IMR-90 (cell line): Measurements from ENCODE around the gene VDAC1. TPM values are rescaled to one million over a fixed set of nuclear protein-coding genes. Genes with fewer than 3 reads are reported as not detected.
A peak's percentile ranks its signal among the peaks of the same experiment; 100 is the strongest.

Experiments used
- ATAC-seq: fragments of 200-7000 bp; cut with Tn5 transposase; 2 replicates; pipeline ENCODE4 v1.9.1; 2020; ENCODE audit warnings: low read depth, mild to moderate bottlenecking, moderate library complexity
- BruUV-seq: library from RNA; stranded (reverse); fragments of 400-500 nt; replicated peaks from 2 replicates; lab custom pipeline; 2021; lab: Mats Ljungman, UMichigan
- CTCF ChIA-PET: fragments of 300-600 bp; formaldehyde crosslinking; extraction: SDS; loops from one replicate; lab custom pipeline; 2021; ENCODE audit warnings: antibody characterized with exemption; lab: Yijun Ruan, JAX
- POLR2A ChIA-PET: fragments of 300-600 bp; sonication (Branson Sonifier 250); formaldehyde crosslinking; loops from one replicate; lab custom pipeline; 2022; ENCODE audit warnings: antibody characterized with exemption; ENCODE audit not compliant: unreplicated experiment; lab: Charles Lee
- DNase-seq: peaks from one replicate; pipeline ENCODE4 v3.0.0; 2013
- H2AFZ ChIP-seq: replicated peaks from 2 replicates; pipeline ENCODE3; 2013; ENCODE audit warnings: low read length, mild to moderate bottlenecking; ENCODE audit not compliant: poor library complexity
- H2AK5ac ChIP-seq: 2 replicates; pipeline ENCODE4 v1.6.1; 2013; ENCODE audit warnings: low read depth, low read length, inconsistent platforms
- H2AK9ac ChIP-seq: replicated peaks from 2 replicates; pipeline ENCODE3; 2013; ENCODE audit warnings: mild to moderate bottlenecking, low read depth, low read length, moderate library complexity; ENCODE audit not compliant: poor library complexity
- H2BK120ac ChIP-seq: 2 replicates; pipeline ENCODE4 v1.6.1; 2013; ENCODE audit warnings: low read depth, low read length, inconsistent platforms
- H2BK15ac ChIP-seq: 3 replicates; pipeline ENCODE4 v1.6.1; 2013; ENCODE audit warnings: low read depth, low read length, inconsistent platforms
- H2BK20ac ChIP-seq: 2 replicates; pipeline ENCODE4 v1.6.1; 2013; ENCODE audit warnings: low read depth, mild to moderate bottlenecking, inconsistent platforms, low read length, moderate library complexity
- H2BK5ac ChIP-seq: 2 replicates; pipeline ENCODE4 v1.6.1; 2013; ENCODE audit warnings: mild to moderate bottlenecking, low read depth, low read length, inconsistent platforms; ENCODE audit not compliant: poor library complexity, severe bottlenecking
- H3K14ac ChIP-seq: replicated peaks from 2 replicates; pipeline ENCODE4 v1.6.1; 2013; ENCODE audit warnings: low read depth, low read length, inconsistent platforms
- H3K18ac ChIP-seq: 2 replicates; pipeline ENCODE4 v1.6.1; 2013; ENCODE audit warnings: low read depth, low read length, control low read depth
- H3K23ac ChIP-seq: 2 replicates; pipeline ENCODE4 v1.6.1; 2013; ENCODE audit warnings: low read depth, low read length, inconsistent platforms
- H3K27ac ChIP-seq: 2 replicates; pipeline ENCODE4 v1.5.1; 2013; ENCODE audit warnings: mild to moderate bottlenecking, control low read depth, low read length; ENCODE audit not compliant: insufficient read depth
- H3K27me3 ChIP-seq: 2 replicates; pipeline ENCODE4 v1.6.1; 2013; ENCODE audit warnings: low read length; ENCODE audit not compliant: control insufficient read depth, insufficient read depth
- H3K36me3 ChIP-seq: 2 replicates; pipeline ENCODE4 v1.6.1; 2013; ENCODE audit warnings: low read length, mixed read lengths; ENCODE audit not compliant: control insufficient read depth, insufficient read depth
- H3K4ac ChIP-seq: 2 replicates; pipeline ENCODE4 v1.6.1; 2013; ENCODE audit warnings: low read depth, low read length, inconsistent platforms
- H3K4me1 ChIP-seq: 2 replicates; pipeline ENCODE4 v1.6.1; 2013; ENCODE audit warnings: low read length, mixed read lengths; ENCODE audit not compliant: control insufficient read depth, insufficient read depth
- H3K4me2 ChIP-seq: 2 replicates; pipeline ENCODE4 v1.6.1; 2013; ENCODE audit warnings: low read depth, mild to moderate bottlenecking, control low read depth, low read length, moderate library complexity
- H3K4me3 ChIP-seq: 2 replicates; pipeline ENCODE4 v1.5.1; 2013; ENCODE audit warnings: low read depth, mild to moderate bottlenecking, control low read depth, low read length, moderate library complexity; ENCODE audit not compliant: insufficient read depth
- H3K56ac ChIP-seq: 2 replicates; pipeline ENCODE4 v1.6.1; 2013; ENCODE audit warnings: low read length, inconsistent platforms; ENCODE audit not compliant: insufficient read depth; ENCODE audit errors: extremely low read depth
- H3K79me1 ChIP-seq, 2 experiments: 2 replicates each; pipeline ENCODE4 v1.6.1; 2013; ENCODE audit warnings: low read length in 2 of 2, inconsistent platforms in 1 of 2, low read depth in 1 of 2
- H3K9ac ChIP-seq: 2 replicates; pipeline ENCODE4 v1.6.1; 2013; ENCODE audit warnings: low read depth, low read length, control low read depth
- H3K9me1 ChIP-seq: 2 replicates; pipeline ENCODE4 v1.6.1; 2013; ENCODE audit warnings: low read length, inconsistent platforms; ENCODE audit not compliant: insufficient read depth
- H3K9me3 ChIP-seq: 2 replicates; pipeline ENCODE4 v1.6.1; 2013; ENCODE audit warnings: low read length; ENCODE audit not compliant: control insufficient read depth, insufficient read depth
- H4K20me1 ChIP-seq: 2 replicates; pipeline ENCODE4 v1.6.1; 2013; ENCODE audit warnings: low read length, inconsistent platforms; ENCODE audit not compliant: insufficient read depth
- H4K5ac ChIP-seq: 2 replicates; pipeline ENCODE4 v1.6.1; 2013; ENCODE audit warnings: mild to moderate bottlenecking, low read depth, low read length, control low read depth
- H4K8ac ChIP-seq, 2 experiments: 2 replicates each; pipeline ENCODE4 v1.6.1; 2013; ENCODE audit warnings: low read depth in 2 of 2, low read length in 2 of 2, control low read depth in 1 of 2, inconsistent platforms in 1 of 2
- H4K91ac ChIP-seq: 2 replicates; pipeline ENCODE4 v1.6.1; 2013; ENCODE audit warnings: low read depth, low read length, inconsistent platforms; ENCODE audit not compliant: insufficient read depth
- BHLHE40 ChIP-seq: fragments of 150-350 bp; IDR thresholded peaks from 2 replicates; pipeline ENCODE4 v1.6.1; 2016; ENCODE audit warnings: mild to moderate bottlenecking, low read depth, low read length
- CEBPB ChIP-seq: IDR thresholded peaks from 2 replicates; pipeline ENCODE4 v1.6.1; 2012; ENCODE audit warnings: low read depth, low read length, improper control_type of control experiment
- CHD1 ChIP-seq: IDR thresholded peaks from 2 replicates; pipeline ENCODE4 v1.6.1; 2012; ENCODE audit warnings: low read depth, low read length, improper control_type of control experiment
- FOS ChIP-seq: fragments of 150-350 bp; IDR thresholded peaks from 2 replicates; pipeline ENCODE4 v1.6.1; 2016; ENCODE audit warnings: low read depth, low read length
- MAFK ChIP-seq: IDR thresholded peaks from 2 replicates; pipeline ENCODE4 v1.6.1; 2012; ENCODE audit warnings: low read depth, low read length, improper control_type of control experiment
- MAZ ChIP-seq: IDR thresholded peaks from 2 replicates; pipeline ENCODE4 v1.6.1; 2012; ENCODE audit warnings: low read depth, mild to moderate bottlenecking, low read length, improper control_type of control experiment, moderate library complexity, borderline replicate concordance
- MXI1 ChIP-seq: IDR thresholded peaks from 2 replicates; pipeline ENCODE4 v1.6.1; 2012; ENCODE audit warnings: low read depth, mild to moderate bottlenecking, low read length, moderate library complexity, borderline replicate concordance
- NFE2L2 ChIP-seq: fragments of 150-350 bp; IDR thresholded peaks from 2 replicates; pipeline ENCODE4 v1.6.1; 2016; ENCODE audit warnings: low read depth, mild to moderate bottlenecking, low read length
- POLR2A ChIP-seq: IDR thresholded peaks from 2 replicates; pipeline ENCODE4 v1.6.1; 2012; ENCODE audit warnings: mild to moderate bottlenecking, low read depth, low read length
- RAD21 ChIP-seq: IDR thresholded peaks from 2 replicates; pipeline ENCODE4 v1.6.1; 2012; ENCODE audit warnings: low read length, improper control_type of control experiment
- RCOR1 ChIP-seq: IDR thresholded peaks from 2 replicates; pipeline ENCODE4 v1.6.1; 2012; ENCODE audit warnings: mild to moderate bottlenecking, low read length, improper control_type of control experiment; ENCODE audit not compliant: insufficient replicate concordance
- RFX5 ChIP-seq: IDR thresholded peaks from 2 replicates; pipeline ENCODE4 v1.8.0; 2012; ENCODE audit warnings: low read depth, mild to moderate bottlenecking, low read length, moderate library complexity
- SMC3 ChIP-seq: fragments of 150-350 bp; IDR thresholded peaks from 2 replicates; pipeline ENCODE4 v1.6.1; 2016; ENCODE audit warnings: low read depth, mild to moderate bottlenecking, antibody characterized with exemption, low read length, moderate library complexity
- WGBS, 2 experiments: methylation state at CpG; one replicate each; pipeline versions ENCODE4 v1.1.5 to v1.1.7; 2013; ENCODE audit warnings: missing lambda C conversion rate in 2 of 2; ENCODE audit not compliant: insufficient read length in 1 of 2; ENCODE audit errors: extremely low coverage in 2 of 2; 5-methylcytosine and 5-hydroxymethylcytosine counted together
- dilution Hi-C: fragments of 300-500 bp; cut with HindIII; formaldehyde crosslinking; loops from one replicate; pipeline ENCODE4 v1.14.3; 2018; ENCODE audit warnings: low sequenced_read_pairs; ENCODE audit not compliant: unreplicated experiment
- in situ Hi-C: fragments of 300-500 bp; cut with MboI; formaldehyde crosslinking; loops from 3 replicates; pipeline ENCODE4 v1.14.3; 2019; ENCODE audit warnings: low sequenced_read_pairs, inconsistent platforms, mixed read lengths
- intact Hi-C: fragments of 100-400 bp; cut with micrococcal nuclease; formaldehyde crosslinking; loops from 2 replicates; pipeline ENCODE4 v1.10.0; 2022
- polyA plus RNA-seq, 3 experiments: library from polyadenylated mRNA; depleted of rRNA; stranded (reverse); fragments of >200 nt; gene quantifications; 2 replicates each; pipeline ENCODE4 v1.2.3, GENCODE V29; 2012; ENCODE audit warnings: low replicate concordance in 1 of 3
- total RNA-seq: library from RNA; depleted of rRNA; stranded (reverse); fragments of >200 nt; gene quantifications from 2 replicates; pipeline ENCODE4 v1.2.3, GENCODE V29; 2012
- TF ChIP-seq, protein P1 (sequence below): fragments of 150-350 bp; IDR thresholded peaks from 2 replicates; pipeline ENCODE4 v1.6.1; 2016; ENCODE audit warnings: low read depth, mild to moderate bottlenecking, low read length, moderate library complexity, borderline replicate concordance
- TF ChIP-seq, protein P2 (sequence below): fragments of 150-350 bp; IDR thresholded peaks from 2 replicates; pipeline ENCODE4 v1.6.1; 2017; ENCODE audit warnings: mild to moderate bottlenecking, antibody characterized with exemption, low read length, low read depth

VDAC1 gene
- total and polyA plus RNA-seq, 2 of the 4 experiments (the other 2 are of a cell fraction): 289 to 365 TPM

DNA sequence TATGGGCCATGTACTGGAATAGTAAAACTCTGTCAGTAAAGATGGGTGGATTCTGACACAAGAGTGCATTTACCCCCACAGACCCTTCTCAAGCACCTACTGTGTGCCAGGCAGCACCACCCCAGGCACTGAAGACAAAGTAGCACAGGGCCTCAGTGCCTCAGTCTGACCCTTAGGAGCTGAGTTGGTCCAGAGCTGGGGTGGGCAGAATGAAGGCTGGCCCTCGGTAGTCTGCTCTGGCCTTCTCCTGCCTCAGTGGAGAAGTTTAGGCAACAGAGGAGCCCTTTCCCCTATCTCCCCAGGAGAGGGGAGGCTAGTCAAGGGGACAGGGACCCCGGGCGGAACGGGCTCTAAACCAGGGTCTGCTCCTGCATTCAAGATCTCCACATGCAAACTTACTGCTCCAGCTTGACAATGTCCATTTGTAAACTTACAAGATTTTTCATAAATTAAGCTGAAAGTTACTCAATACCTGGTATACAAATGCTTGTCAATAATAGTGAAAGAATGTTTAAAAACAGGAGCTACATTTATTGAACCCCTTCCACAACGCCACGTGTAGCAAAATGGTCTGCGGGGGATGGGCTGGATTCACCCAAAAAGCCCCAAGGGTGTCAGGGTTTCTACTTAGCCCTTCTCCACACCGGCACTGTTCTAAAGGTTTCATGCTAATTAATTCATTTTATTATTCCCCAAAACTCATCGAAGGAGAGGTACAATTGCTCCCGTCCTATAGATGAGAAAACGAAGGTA, 1.5 kb downstream of the VDAC1 start:
- Histone ChIP-seq H3K79me1 (peaks cover 10 to 66% of the 10 kb centered on the region in 2 experiments), H2BK120ac (peak overlapping the region; percentile 19; the same call in 1 of the 2 replicates), H2BK5ac (peak overlapping the region; percentile 93), H3K56ac (peak overlapping the region; percentile 90), H3K23ac (peak overlapping the region; percentile 98), H2BK20ac (no peak overlapping the region), H2BK15ac (no peak overlapping the region), H3K9me3 (no peaks in the 10 kb centered on the region), H2AK5ac (peak overlapping the region; percentile 81), H3K4me1 (peaks cover 29% of the 10 kb centered on the region), H3K18ac (peak overlapping the region; percentile 20; the same call in 1 of the 2 replicates), H2AK9ac (peak overlapping the region; percentile 92), H3K4me2 (peak overlapping the region; percentile 96), H3K27ac (peak overlapping the region; percentile 98), H3K4ac (peak overlapping the region; percentile 84), H3K27me3 (no peaks in the 10 kb centered on the region), H4K20me1 (peaks cover 57% of the 10 kb centered on the region), H4K5ac (peak overlapping the region; percentile 42; the same call in 1 of the 2 replicates), H3K9me1 (peaks cover 34% of the 10 kb centered on the region), H3K14ac (peak overlapping the region; percentile 93), H3K4me3 (peak overlapping the region; percentile 86), H3K9ac (peak overlapping the region; percentile 98), H3K36me3 (peaks cover 15% of the 10 kb centered on the region), H2AFZ (peak overlapping the region; percentile 94), H4K8ac (peak overlapping the region; percentile 11 to 21; a peak in 2 of 4 replicates), H4K91ac (peak overlapping the region; percentile 30; the same call in 1 of the 2 replicates)
- in situ Hi-C loops (no loop called here), intact Hi-C loops (no loop called here), dilution Hi-C loops (no loop called here)
- CTCF ChIA-PET: interaction anchor here (1.3 kb wide), 1 partner anchor 10 kb away, joined by 3 read pairs; no protein-coding TSS in a partner anchor
- DNase-seq: no peak
- TSS peak; percentile 24 for BruUV-seq
- WGBS, 2 experiments: no CpG with 5 or more reads among the region's 11 CpGs
- ATAC-seq: no peak
- POLR2A ChIA-PET: no interaction called here
- TF ChIP-seq, protein P1, sequence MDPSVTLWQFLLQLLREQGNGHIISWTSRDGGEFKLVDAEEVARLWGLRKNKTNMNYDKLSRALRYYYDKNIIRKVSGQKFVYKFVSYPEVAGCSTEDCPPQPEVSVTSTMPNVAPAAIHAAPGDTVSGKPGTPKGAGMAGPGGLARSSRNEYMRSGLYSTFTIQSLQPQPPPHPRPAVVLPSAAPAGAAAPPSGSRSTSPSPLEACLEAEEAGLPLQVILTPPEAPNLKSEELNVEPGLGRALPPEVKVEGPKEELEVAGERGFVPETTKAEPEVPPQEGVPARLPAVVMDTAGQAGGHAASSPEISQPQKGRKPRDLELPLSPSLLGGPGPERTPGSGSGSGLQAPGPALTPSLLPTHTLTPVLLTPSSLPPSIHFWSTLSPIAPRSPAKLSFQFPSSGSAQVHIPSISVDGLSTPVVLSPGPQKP: no peak
- TF ChIP-seq, protein P2, sequence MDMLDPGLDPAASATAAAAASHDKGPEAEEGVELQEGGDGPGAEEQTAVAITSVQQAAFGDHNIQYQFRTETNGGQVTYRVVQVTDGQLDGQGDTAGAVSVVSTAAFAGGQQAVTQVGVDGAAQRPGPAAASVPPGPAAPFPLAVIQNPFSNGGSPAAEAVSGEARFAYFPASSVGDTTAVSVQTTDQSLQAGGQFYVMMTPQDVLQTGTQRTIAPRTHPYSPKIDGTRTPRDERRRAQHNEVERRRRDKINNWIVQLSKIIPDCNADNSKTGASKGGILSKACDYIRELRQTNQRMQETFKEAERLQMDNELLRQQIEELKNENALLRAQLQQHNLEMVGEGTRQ: no peak
- TF ChIP-seq MXI1: no peak
- no peak for TF ChIP-seq MAFK
- TF ChIP-seq CEBPB: no peak
- TF ChIP-seq RCOR1: no peak
- TF ChIP-seq POLR2A: no peak
- no peak for TF ChIP-seq CHD1
- TF ChIP-seq NFE2L2: no peak
- no peak for TF ChIP-seq FOS
- no peak for TF ChIP-seq RFX5
- no peak for TF ChIP-seq SMC3
- TF ChIP-seq RAD21: no peak
- no peak for TF ChIP-seq MAZ
- TF ChIP-seq BHLHE40: no peak
